Memory B cell (primary cell): ENCODE results near the gene DMC1.
A peak's percentile ranks its signal among the peaks of the same experiment; 100 is the strongest.

Experiments used
- ATAC-seq: fragments of 150-1000 bp; cut with Tn5 transposase; 2 replicates; pipeline ENCODE4 v1.10.0; 2021; ENCODE audit warnings: low read depth, mild to moderate bottlenecking, moderate library complexity
- DNase-seq, 2 donors: peaks; one replicate each; pipeline ENCODE4 v3.0.0; 2022; ENCODE audit warnings: low spot score in 2 of 2
- H3K27ac Mint-ChIP-seq: one replicate; pipeline ENCODE4 v1.8.0; 2022; ENCODE audit warnings: mild to moderate bottlenecking, moderate library complexity, mixed read lengths
- H3K27me3 Mint-ChIP-seq: one replicate; pipeline ENCODE4 v1.8.0; 2022; ENCODE audit warnings: mixed read lengths
- H3K36me3 Mint-ChIP-seq: one replicate; pipeline ENCODE4 v1.8.0; 2022; ENCODE audit warnings: mild to moderate bottlenecking, mixed read lengths
- H3K4me1 Mint-ChIP-seq: one replicate; pipeline ENCODE4 v1.8.0; 2022; ENCODE audit warnings: mixed read lengths
- H3K4me3 Mint-ChIP-seq: one replicate; pipeline ENCODE4 v1.8.0; 2022; ENCODE audit warnings: mild to moderate bottlenecking, moderate library complexity, mixed read lengths
- H3K9me3 Mint-ChIP-seq: one replicate; pipeline ENCODE4 v1.8.0; 2022; ENCODE audit warnings: mixed read lengths

The DMC1 gene

DNA sequence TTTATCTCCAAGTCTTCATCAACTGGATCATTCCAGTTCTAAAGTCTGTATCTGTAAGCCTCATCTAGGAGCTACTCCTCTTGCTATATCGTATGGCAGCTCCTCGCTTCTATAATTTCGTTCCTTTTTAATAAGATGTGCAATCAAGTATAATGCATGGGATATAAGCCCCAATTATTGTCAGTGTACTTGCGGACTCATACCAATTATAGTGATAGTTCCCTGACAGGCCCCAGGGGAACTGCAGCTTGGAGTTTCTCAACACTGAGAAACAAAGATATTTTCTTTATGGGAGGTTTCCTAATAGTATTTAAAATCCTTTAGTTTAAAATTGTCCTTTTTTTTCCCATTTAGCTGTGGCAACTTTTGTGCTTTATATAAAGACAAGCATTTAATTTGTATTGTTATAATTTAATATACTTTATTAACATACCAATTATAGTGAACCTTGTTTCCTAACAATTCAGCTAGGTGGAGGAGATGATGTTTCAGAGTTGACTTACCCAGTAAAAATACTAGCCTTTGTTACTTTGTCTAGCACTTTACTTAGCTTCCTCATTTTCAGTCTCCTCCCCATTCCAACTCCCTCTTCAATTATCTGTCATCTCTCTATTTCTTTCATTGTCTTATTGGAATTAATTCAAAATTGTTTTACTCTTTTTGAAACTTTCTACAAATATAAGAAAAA lies 38.6 kb downstream of the DMC1 start:
- Mint-ChIP-seq H3K27me3 (no peaks in the 10 kb centered on the region), H3K9me3 (no peaks in the 10 kb centered on the region), H3K36me3 (no peaks in the 10 kb centered on the region), H3K4me3 (peak overlapping the region; percentile 64), H3K27ac (no peak overlapping the region), H3K4me1 (peaks cover 5% of the 10 kb centered on the region)
- DNase-seq (no peak), ATAC-seq (peak; percentile 79)

DNA sequence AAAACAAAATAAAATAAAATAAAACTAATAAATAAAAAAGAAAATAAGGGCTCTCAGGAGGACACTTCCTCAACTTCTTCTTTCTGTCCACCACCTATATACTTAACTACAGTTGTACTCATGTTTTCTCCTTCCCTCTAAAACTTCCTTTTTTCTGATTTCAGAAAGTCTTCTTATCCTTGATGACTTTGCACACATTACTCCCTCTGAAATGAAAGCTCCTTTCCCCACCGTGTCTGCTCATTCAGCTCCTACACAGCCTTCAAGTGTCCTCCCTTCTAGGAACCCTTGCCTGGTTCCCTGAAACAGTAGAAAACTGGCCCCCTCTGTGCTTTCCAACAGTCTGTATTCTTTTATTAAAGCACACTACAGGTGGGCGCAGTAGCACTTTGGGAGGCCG lies 45.6 kb downstream of the DMC1 start:
- Mint-ChIP-seq H3K4me3 (no peak overlapping the region), H3K36me3 (no peaks in the 10 kb centered on the region), H3K9me3 (no peaks in the 10 kb centered on the region), H3K27me3 (peaks cover 2% of the 10 kb centered on the region), H3K27ac (no peak overlapping the region), H3K4me1 (peaks cover 3% of the 10 kb centered on the region)
- ATAC-seq (no peak), DNase-seq (no peak)

DNA sequence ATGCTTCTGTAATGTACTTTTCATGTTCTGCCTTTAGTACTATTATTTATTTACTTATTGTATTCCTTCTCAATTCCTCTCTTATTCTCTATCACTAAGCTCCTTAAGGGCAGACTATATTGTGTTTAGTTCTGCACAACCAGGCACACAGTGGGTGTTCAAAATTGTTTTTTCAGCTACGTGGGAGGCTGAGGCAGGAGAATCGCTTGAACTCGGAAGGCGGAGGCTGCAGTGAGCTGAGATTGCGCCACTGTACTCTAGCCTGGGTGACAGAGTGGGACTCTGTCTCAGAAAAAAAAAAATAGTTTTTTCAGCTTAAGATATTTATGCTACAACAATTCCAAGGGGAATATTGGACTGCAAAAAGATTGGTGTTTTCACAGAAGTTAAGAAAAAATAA lies 46.5 kb downstream of the DMC1 start:
- Mint-ChIP-seq H3K9me3 (no peaks in the 10 kb centered on the region), H3K27ac (no peak overlapping the region), H3K36me3 (no peaks in the 10 kb centered on the region), H3K4me1 (peaks cover 3% of the 10 kb centered on the region), H3K27me3 (peaks cover 2% of the 10 kb centered on the region), H3K4me3 (no peak overlapping the region)
- no peak for ATAC-seq
- DNase-seq = no peak

DNA sequence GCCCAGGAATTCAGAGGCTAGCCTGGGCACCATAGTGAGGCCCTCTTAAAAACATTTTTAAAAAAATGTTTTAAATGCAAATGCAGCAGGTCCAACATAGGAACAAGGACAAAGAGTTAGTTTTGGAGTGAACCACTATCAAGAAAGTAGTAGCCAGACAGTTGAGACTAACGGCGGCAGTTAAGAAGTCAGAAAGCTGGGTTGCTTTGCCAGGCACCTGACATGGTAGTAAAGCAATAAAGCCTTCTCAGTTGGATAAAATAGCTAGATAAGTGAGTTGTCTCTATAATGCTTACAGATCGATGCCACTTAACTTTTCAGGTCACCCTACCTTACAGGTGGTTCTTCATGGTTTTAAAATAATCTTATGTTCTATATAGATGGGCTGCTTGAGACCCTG lies 47.0 kb downstream of the DMC1 start:
- Mint-ChIP-seq H3K4me1 (peaks cover 3% of the 10 kb centered on the region), H3K27me3 (peaks cover 2% of the 10 kb centered on the region), H3K9me3 (no peaks in the 10 kb centered on the region), H3K4me3 (no peak overlapping the region), H3K27ac (no peak overlapping the region), H3K36me3 (no peaks in the 10 kb centered on the region)
- DNase-seq (no peak), ATAC-seq (no peak)

DNA sequence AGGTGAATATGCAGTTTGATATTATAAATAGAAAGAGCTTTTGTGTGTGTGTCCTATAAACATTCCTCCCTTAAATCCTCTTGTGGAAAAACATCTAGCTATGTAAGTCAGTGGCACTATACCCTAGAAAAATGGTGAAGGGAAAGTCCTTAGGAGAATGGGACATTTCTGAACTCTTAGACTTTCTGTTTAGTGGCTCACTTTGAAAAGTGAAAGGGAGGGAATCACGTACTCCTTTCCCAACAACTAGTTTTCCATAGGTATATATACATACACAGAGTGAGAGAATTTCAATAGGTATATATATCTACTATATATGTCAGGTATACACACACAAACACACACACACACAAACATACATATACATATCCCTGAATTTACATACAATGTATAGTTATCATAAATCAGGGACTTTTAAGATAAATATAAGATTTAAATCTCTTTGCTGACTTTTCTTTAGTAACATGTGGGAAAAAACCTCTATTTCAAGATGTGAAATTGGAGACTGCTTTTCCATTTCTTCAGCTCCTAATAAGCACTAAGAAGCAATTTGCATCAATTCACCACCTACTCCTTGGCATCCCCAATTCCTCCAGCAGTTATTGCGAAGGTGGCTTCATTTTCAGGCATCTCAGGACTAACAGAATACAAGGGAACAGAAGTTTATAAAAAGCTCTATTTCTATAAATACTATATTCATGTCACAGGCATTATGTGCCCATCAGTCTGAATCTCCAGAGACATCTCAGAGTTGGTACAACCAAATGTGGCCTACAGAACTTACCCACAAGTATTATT lies 50.3 kb downstream of the DMC1 start:
- H3K4me3 Mint-ChIP-seq = no peak overlapping the region
- ATAC-seq (no peak), DNase-seq (no peak)
- H3K36me3 Mint-ChIP-seq = no peaks in the 10 kb centered on the region
- no peak overlapping the region for H3K27ac Mint-ChIP-seq
- H3K27me3 Mint-ChIP-seq = peaks cover 2% of the 10 kb centered on the region
- H3K4me1 Mint-ChIP-seq = peaks cover 3% of the 10 kb centered on the region
- H3K9me3 Mint-ChIP-seq = no peaks in the 10 kb centered on the region

DNA sequence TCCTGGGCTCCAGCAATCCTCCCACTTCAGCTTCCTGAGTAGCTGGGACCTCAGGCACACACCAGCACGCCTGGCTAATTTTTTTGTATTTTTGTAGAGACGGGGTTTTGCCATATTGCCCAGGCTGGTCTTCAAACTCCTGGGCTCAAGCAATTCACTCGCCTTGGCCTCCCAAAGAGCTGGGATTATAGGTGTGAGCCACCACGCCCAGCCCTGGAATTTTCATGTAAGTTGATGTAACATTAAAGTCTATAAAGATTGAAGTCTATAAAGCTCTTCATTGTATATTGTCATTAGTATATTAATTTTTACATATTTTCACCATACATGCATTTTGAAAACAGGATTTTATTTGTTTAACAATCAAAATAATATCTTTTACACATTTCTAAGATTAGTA lies 51.4 kb downstream of the DMC1 start:
- no peaks in the 10 kb centered on the region for H3K4me1 Mint-ChIP-seq
- no peaks in the 10 kb centered on the region for H3K9me3 Mint-ChIP-seq
- no peak overlapping the region for H3K27ac Mint-ChIP-seq
- ATAC-seq (no peak), DNase-seq (no peak)
- H3K4me3 Mint-ChIP-seq = no peak overlapping the region
- no peaks in the 10 kb centered on the region for H3K27me3 Mint-ChIP-seq
- no peaks in the 10 kb centered on the region for H3K36me3 Mint-ChIP-seq

DNA sequence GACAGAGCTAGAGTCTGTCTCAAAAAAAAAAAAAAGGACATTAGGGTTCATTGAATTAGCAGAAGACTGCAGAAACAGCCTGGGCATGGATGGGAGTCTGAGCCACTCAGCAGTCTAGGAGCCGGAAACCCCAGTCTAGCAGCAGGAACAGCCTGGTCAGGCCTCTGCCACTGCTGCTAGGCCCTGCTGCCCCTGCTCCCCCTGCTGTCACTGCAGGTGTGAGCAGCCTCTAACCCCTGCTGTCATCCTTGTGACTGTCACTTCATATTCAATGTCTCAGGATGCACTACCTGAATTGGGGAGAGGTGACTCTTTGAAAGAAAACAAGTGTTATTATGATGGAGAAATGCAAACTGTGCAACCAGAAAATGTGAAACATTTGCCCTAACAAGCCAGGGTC lies 56.9 kb downstream of the DMC1 start:
- Mint-ChIP-seq H3K4me3 (no peak overlapping the region), H3K27ac (no peak overlapping the region), H3K9me3 (peaks cover 3% of the 10 kb centered on the region), H3K27me3 (no peaks in the 10 kb centered on the region), H3K4me1 (peaks cover 5% of the 10 kb centered on the region), H3K36me3 (no peaks in the 10 kb centered on the region)
- ATAC-seq (peak; percentile 76), DNase-seq (no peak)

DNA sequence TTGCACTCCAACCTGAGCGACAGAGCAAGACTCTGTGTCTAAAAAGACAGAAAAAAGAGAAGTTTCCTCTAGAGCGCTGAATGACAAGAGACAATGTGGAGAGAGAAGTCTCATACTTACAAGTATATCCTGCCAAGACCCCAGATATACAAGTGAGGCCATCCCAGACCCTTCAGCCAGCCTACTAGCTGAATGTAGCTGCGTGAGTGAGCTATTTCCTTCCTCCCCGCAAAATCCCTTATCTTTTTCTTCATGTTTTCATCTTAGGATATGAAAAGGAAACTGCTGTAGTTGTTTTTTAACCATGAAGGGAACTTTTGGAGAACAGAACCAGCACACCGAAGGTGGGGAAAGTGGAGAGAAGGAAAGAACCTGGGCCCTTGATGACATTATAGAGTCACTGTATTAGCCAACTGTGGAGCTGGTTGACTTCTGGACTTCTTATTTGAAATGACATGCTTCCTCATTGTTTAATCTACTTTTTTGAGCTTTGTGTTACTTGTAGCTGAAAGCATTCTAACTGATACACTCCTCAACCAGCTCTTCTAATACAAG lies 59.5 kb downstream of the DMC1 start:
- Mint-ChIP-seq H3K9me3 (peaks cover 4% of the 10 kb centered on the region), H3K27ac (no peak overlapping the region), H3K27me3 (no peaks in the 10 kb centered on the region), H3K36me3 (peaks cover 2% of the 10 kb centered on the region), H3K4me1 (peaks cover 9% of the 10 kb centered on the region), H3K4me3 (no peak overlapping the region)
- ATAC-seq (no peak), DNase-seq (no peak)

DNA sequence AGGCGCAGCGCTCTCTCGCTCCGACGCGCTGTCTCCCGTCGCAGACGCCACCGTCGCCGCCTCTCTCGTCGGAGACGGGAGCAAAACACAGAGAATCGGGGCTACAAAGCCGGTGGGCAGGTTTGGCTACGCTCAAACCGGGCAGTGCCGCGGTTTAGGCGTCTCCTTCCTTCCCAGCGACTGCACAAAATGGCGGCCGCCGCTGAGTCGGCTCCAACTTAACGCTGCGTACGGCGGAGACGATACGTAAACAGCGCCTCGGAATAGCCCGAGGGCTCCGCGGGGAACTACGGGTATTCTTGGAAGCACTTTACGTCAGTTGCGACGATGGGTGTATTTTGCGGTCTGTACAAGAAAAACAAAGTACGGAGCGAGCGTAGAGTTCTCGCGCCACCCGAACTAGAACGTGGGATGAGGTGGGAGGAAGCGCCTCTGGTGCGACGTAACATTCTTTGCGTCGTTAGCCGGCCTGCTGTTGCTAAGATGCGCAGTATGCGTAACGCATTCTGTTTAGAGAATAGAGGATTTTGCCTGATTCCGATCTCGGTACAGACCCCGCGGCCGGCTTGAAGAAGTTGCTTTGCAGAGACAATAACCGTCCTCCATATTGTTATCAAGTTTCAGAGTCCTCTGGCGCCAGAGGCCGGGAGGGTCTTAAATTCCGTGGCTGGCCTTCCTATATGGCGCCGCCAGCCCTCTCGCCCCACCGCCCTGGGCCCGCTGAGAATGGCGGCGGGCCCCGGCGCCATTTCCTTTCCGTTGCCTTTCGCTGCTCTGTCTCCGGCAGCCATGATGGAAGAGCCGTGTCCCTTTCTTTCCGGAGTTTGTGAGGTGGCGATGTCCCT lies 63.6 kb downstream of the DMC1 start, which contains the start of gene DDX17:
Gene DDX17, minus strand, starts transcription at position 194 of the 845 bp plus-strand sequence.
- DNase-seq (peak; percentile 97), ATAC-seq (peak; percentile 76)
- Mint-ChIP-seq H3K36me3 (peaks cover 14% of the 10 kb centered on the region), H3K27me3 (no peaks in the 10 kb centered on the region), H3K4me3 (peak within 1 kb of the TSS; percentile 100), H3K4me1 (peaks cover 37% of the 10 kb centered on the region), H3K27ac (peak within 1 kb of the TSS; percentile 100), H3K9me3 (peaks cover 4% of the 10 kb centered on the region)

DNA sequence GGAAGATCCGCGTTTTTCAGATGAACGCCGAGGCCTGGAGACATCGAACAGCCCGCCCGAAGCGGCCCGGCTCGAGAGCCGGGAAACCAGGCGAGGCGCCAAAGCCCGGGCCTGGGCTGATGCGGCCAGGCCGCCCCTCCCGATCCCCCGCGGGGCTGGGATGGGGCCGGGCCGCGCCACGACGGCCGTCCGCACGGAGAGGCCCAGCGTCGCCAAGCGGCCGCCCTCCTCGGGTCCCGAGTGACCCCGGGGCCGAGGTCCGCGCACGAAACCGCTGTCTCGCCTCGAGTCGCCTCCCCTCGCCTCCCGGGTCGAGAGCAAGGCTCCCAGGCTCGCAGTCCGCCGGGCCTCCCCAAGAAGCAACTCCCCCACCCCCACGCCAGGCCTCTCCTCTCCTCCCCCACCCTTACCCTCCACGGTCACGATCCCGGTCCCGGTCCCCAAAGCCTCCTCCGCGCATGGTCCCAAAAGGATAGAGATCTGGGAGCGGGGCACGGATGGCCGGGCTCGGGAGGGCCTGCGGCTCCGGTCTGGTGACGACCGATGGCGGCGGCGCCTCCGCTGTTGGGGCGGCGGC lies 64.4 kb downstream of the DMC1 start:
- Mint-ChIP-seq H3K4me1 (peaks cover 40% of the 10 kb centered on the region), H3K9me3 (peaks cover 4% of the 10 kb centered on the region), H3K27ac (peak overlapping the region; percentile 100), H3K27me3 (no peaks in the 10 kb centered on the region), H3K36me3 (peaks cover 19% of the 10 kb centered on the region), H3K4me3 (peak overlapping the region; percentile 100)
- ATAC-seq = peak; percentile 25
- DNase-seq = peak in 1 of 2 donors; percentile 93

DNA sequence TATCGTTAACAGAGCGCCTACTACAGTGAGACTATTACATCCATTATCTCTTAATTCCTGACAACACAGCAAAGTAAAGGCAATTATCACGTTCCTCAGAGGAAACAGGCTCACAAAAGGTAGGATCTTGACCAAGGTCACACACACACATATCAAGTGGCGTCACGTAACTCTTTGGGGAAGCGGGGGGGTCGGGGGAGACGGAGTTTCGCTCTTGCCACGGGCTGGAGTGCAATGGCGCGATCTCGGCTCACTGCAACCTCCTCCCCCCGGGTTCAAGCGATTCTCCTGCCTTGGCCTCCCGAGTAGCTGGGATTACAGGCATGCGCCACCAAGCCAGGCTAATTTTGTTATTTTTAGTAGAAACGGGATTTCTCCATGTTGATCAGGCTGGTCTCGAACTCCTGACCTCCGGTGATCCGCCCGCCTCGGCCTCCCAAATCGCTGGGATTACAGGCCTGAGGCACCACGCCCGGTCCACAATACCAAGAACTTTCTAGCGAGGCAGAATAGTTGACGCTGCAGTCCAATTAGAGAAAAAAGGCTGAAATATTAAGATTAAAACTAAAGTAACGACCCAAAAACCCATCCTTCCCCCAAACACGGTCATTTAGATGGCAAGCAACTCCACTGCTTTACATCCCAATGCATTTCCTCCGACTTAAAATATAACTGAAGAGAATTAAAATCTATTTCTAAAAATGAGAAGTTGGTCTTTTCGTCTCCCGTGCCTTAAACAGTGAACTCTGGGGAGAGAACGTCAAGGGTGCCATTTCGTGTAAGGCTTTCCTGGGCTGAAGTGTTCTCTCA lies 65.0 kb downstream of the DMC1 start:
- H3K27ac Mint-ChIP-seq = peak overlapping the region; percentile 100
- peaks cover 40% of the 10 kb centered on the region for H3K4me1 Mint-ChIP-seq
- peaks cover 4% of the 10 kb centered on the region for H3K9me3 Mint-ChIP-seq
- peaks cover 19% of the 10 kb centered on the region for H3K36me3 Mint-ChIP-seq
- H3K4me3 Mint-ChIP-seq = peak overlapping the region; percentile 92
- DNase-seq (peak; percentile 38 to 52), ATAC-seq (peak; percentile 11)
- no peaks in the 10 kb centered on the region for H3K27me3 Mint-ChIP-seq

DNA sequence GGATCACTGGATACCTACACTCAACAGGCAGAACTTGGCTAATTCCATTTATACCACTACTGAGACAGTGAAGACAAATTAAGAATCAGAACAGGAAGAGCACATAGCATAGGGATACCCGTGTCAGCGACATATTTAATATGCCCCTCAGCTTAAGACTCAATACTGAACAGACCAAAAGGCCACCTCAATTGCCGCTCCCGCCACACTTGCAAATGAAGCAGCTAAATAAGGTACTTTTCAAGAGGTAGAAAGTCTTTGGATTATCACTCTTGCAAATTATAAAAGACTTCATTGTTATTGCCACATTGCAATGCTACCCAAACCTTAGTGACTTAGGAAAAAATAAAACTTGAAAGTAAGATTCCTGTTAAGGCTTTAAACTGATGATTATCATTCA lies 67.0 kb downstream of the DMC1 start:
- H3K27ac Mint-ChIP-seq = peak overlapping the region; percentile 100

More for the DNA sequence above, 67.0 kb downstream of the DMC1 start:
- ATAC-seq (no peak), DNase-seq (no peak)
- Mint-ChIP-seq H3K36me3 (peaks cover 27% of the 10 kb centered on the region), H3K4me3 (peak overlapping the region; percentile 92), H3K9me3 (no peaks in the 10 kb centered on the region), H3K27me3 (no peaks in the 10 kb centered on the region), H3K4me1 (peaks cover 35% of the 10 kb centered on the region)
